B cell (primary cell): ENCODE measurements around the gene APOBEC3H. TPM values are rescaled to one million over a fixed set of nuclear protein-coding genes. Genes with fewer than 3 reads are reported as not detected.

Experiments used
- ATAC-seq: fragments of 200-7000 bp; cut with Tn5 transposase; one replicate; pipeline ENCODE4 v1.10.0; 2021; ENCODE audit warnings: low read depth, mild to moderate bottlenecking, moderate number of reproducible peaks, moderate library complexity
- CTCF ChIA-PET: fragments of 350-600 bp; sonication (Branson Sonifier 250); formaldehyde crosslinking; loops from one replicate; lab custom pipeline; 2021; ENCODE audit warnings: antibody characterized with exemption, inconsistent platforms; lab: Charles Lee
- POLR2A ChIA-PET: fragments of 350-600 bp; sonication (Branson Sonifier 250); formaldehyde crosslinking; loops from one replicate; lab custom pipeline; 2021; ENCODE audit warnings: antibody characterized with exemption; lab: Charles Lee
- DNase-seq: peaks from one replicate; pipeline ENCODE4 v3.0.0; 2013
- H2AFZ ChIP-seq: 2 replicates; pipeline ENCODE4 v1.6.1; 2012; ENCODE audit warnings: mild to moderate bottlenecking, low read depth, low read length; ENCODE audit not compliant: insufficient read depth, poor library complexity, severe bottlenecking
- H3K27ac ChIP-seq, 2 donors: 1 replicate in 1 of 2; 2 replicates in 1 of 2; pipeline ENCODE4 v1.5.1; 2012 to 2013; ENCODE audit warnings: low read length in 2 of 2, mild to moderate bottlenecking in 2 of 2, moderate library complexity in 1 of 2
- H3K27me3 ChIP-seq, 4 experiments: fragments of 200-600 bp in 1 of 4; sonication (generic) in 1 of 4; replicated peaks in 1 of 4; 1 replicate in 2 of 4; 2 replicates in 2 of 4; pipeline versions ENCODE4 v1.6.1 to v1.7.0; 2013 to 2016; ENCODE audit warnings: low read length in 3 of 4, mild to moderate bottlenecking in 2 of 4, mixed read lengths in 1 of 4, moderate library complexity in 1 of 4; ENCODE audit not compliant: insufficient read depth in 4 of 4, control insufficient read depth in 3 of 4; ENCODE audit errors: control extremely low read depth in 1 of 4
- H3K36me3 ChIP-seq, 2 experiments: replicated peaks in 1 of 2; 1 replicate in 1 of 2; 2 replicates in 1 of 2; pipeline versions ENCODE4 v1.6.1 to v1.7.1; 2013; ENCODE audit warnings: low read length in 1 of 2; ENCODE audit not compliant: insufficient read depth in 2 of 2, control insufficient read depth in 1 of 2; ENCODE audit errors: control extremely low read depth in 1 of 2, extremely low read depth in 1 of 2
- H3K4me1 ChIP-seq, 2 donors: fragments of 200-600 bp in 1 of 2; sonication (generic) in 1 of 2; 1 replicate in 1 of 2; 2 replicates in 1 of 2; pipeline versions ENCODE4 v1.5.1 to v1.6.1; 2013 to 2017; ENCODE audit warnings: low read length in 2 of 2; ENCODE audit not compliant: control insufficient read depth in 2 of 2, insufficient read depth in 2 of 2
- H3K4me2 ChIP-seq: replicated peaks from 2 replicates; pipeline ENCODE3; 2012; ENCODE audit warnings: mild to moderate bottlenecking, low read depth, low read length; ENCODE audit not compliant: poor library complexity, severe bottlenecking
- H3K4me3 ChIP-seq, 5 experiments: fragments of 200-600 bp in 1 of 5; sonication (generic) in 1 of 5; 1 replicate in 3 of 5; 2 replicates in 2 of 5; pipeline versions ENCODE4 v1.5.1 to v1.7.0; 2011 to 2016; ENCODE audit warnings: low read length in 4 of 5, mild to moderate bottlenecking in 4 of 5, low read depth in 2 of 5, control low read depth in 1 of 5, moderate library complexity in 1 of 5; ENCODE audit not compliant: insufficient read depth in 1 of 5; ENCODE audit errors: control extremely low read depth in 1 of 5, extremely low read depth in 1 of 5
- H3K79me2 ChIP-seq: fragments of 200-600 bp; sonication (generic); one replicate; pipeline ENCODE4 v1.6.0; 2016; ENCODE audit warnings: low read length; ENCODE audit not compliant: control insufficient read depth, insufficient read depth
- H3K9ac ChIP-seq: fragments of 200-600 bp; sonication (generic); 2 replicates; pipeline ENCODE4 v1.6.1; 2017; ENCODE audit warnings: mild to moderate bottlenecking, low read length, moderate library complexity
- H3K9me3 ChIP-seq, 3 donors: one replicate each; pipeline versions ENCODE4 v1.6.1 to v1.7.1; 2013; ENCODE audit warnings: low read length in 2 of 3; ENCODE audit not compliant: control insufficient read depth in 2 of 3, insufficient read depth in 1 of 3; ENCODE audit errors: control extremely low read depth in 1 of 3
- H4K20me1 ChIP-seq: 2 replicates; pipeline ENCODE4 v1.6.0; 2012; ENCODE audit warnings: mild to moderate bottlenecking, low read length; ENCODE audit not compliant: insufficient read depth, control insufficient read depth, poor library complexity, severe bottlenecking
- H3K27ac Mint-ChIP-seq: one replicate; pipeline ENCODE4 v1.8.0; 2021; ENCODE audit warnings: mixed read lengths
- H3K27me3 Mint-ChIP-seq: one replicate; pipeline ENCODE4 v1.8.0; 2021; ENCODE audit warnings: mixed read lengths
- H3K4me1 Mint-ChIP-seq: one replicate; pipeline ENCODE4 v1.8.0; 2021; ENCODE audit warnings: mixed read lengths
- H3K4me3 Mint-ChIP-seq: one replicate; pipeline ENCODE4 v1.8.0; 2021; ENCODE audit warnings: mixed read lengths
- H3K9me3 Mint-ChIP-seq: one replicate; pipeline ENCODE4 v1.8.0; 2022; ENCODE audit warnings: mixed read lengths; ENCODE audit not compliant: insufficient read depth
- CTCF ChIP-seq: fragments of 200-600 bp; IDR thresholded peaks from one replicate; pipeline ENCODE4 v1.8.0; 2022; ENCODE audit warnings: antibody characterized with exemption, mild to moderate bottlenecking
- EZH2 ChIP-seq: IDR thresholded peaks from 2 replicates; pipeline ENCODE4 v1.6.1; 2012; ENCODE audit warnings: borderline replicate concordance, low read depth, mild to moderate bottlenecking, moderate library complexity, low read length; ENCODE audit not compliant: insufficient read depth, poor library complexity, severe bottlenecking
- WGBS: methylation state at CpG from one replicate; pipeline ENCODE4 v1.1.5; 2013; ENCODE audit warnings: missing lambda C conversion rate; ENCODE audit not compliant: insufficient coverage; 5-methylcytosine and 5-hydroxymethylcytosine counted together
- intact Hi-C: fragments of 100-400 bp; cut with micrococcal nuclease; formaldehyde crosslinking; loops from one replicate; pipeline ENCODE4 v1.10.0; 2022
- polyA plus RNA-seq: library from polyadenylated mRNA; depleted of rRNA; stranded (reverse); fragments of >200 nt; gene quantifications from 2 replicates; pipeline ENCODE4 v1.2.3, GENCODE V29; 2012
- total RNA-seq, 2 donors: library from RNA; stranded (reverse); fragments of 120-200 nt in 1 of 2; gene quantifications; 1 replicate in 1 of 2; 2 replicates in 1 of 2; pipeline versions ENCODE4 v1.2.3 to v1.2.4, GENCODE V29; 2013 to 2022

APOBEC3H gene
- total and polyA plus RNA-seq, 2 donors (not counting 1 experiment from before 2014, with no cell fraction given): 0.59 to 1.4 TPM

- 94% methylated on average over 17 of the region's 17 CpGs for WGBS
- TF ChIP-seq CTCF (no peak), EZH2 (no peak)
- ATAC-seq: no peak
- POLR2A ChIA-PET: interaction anchor here (0.6 kb wide), 1 partner anchor 54 kb away, joined by 3 read pairs; no protein-coding TSS in a partner anchor
- H3K36me3 ChIP-seq: peaks cover 0 to 32% of the 10 kb centered on the region in 2 experiments
- H3K9ac ChIP-seq: no peak overlapping the region
- no peak overlapping the region for H3K27ac ChIP-seq
- H3K79me2 ChIP-seq: peaks cover 7% of the 10 kb centered on the region
- peaks cover 56% of the 10 kb centered on the region for H4K20me1 ChIP-seq
- H3K4me1 Mint-ChIP-seq: no peaks in the 10 kb centered on the region
- H3K27ac Mint-ChIP-seq: no peak overlapping the region
- no peaks in the 10 kb centered on the region for H3K27me3 ChIP-seq
- no peak for DNase-seq
- no peak overlapping the region for H3K4me3 ChIP-seq
- intact Hi-C loops: no loop called here
- CTCF ChIA-PET: interaction anchor here (1.3 to 2.4 kb wide), 4 partner anchors 15 to 183 kb away, joined by 3 to 9 read pairs (median 5); no protein-coding TSS in a partner anchor
- no peak overlapping the region for H2AFZ ChIP-seq
- H3K4me3 Mint-ChIP-seq: no peak overlapping the region
- no peaks in the 10 kb centered on the region for H3K9me3 Mint-ChIP-seq
- no peak overlapping the region for H3K4me2 ChIP-seq
- H3K4me1 ChIP-seq: no peaks in the 10 kb centered on the region
- no peaks in the 10 kb centered on the region for H3K27me3 Mint-ChIP-seq
- H3K9me3 ChIP-seq: no peaks in the 10 kb centered on the region
Observed at GRCh38 chr22:39133871-39134270, 36.8 kb downstream of the APOBEC3H start.

- H3K27me3 ChIP-seq: no peaks in the 10 kb centered on the region
- DNase-seq (no peak), ATAC-seq (no peak)
- ChIA-PET CTCF (interaction anchor here (1.0 to 2.4 kb wide), 8 partner anchors 14 to 395 kb away, joined by 3 to 9 read pairs (median 5); no protein-coding TSS in a partner anchor), POLR2A (no interaction called here)
- H3K36me3 ChIP-seq: peaks cover 0 to 32% of the 10 kb centered on the region in 2 experiments
- intact Hi-C loops: no loop called here
- H3K4me1 Mint-ChIP-seq: no peaks in the 10 kb centered on the region
- H3K4me2 ChIP-seq: no peak overlapping the region
- H3K27ac Mint-ChIP-seq: no peak overlapping the region
- H3K9me3 ChIP-seq: no peaks in the 10 kb centered on the region
- H3K4me3 Mint-ChIP-seq: no peak overlapping the region
- H3K4me3 ChIP-seq: no peak overlapping the region
- no peak overlapping the region for H2AFZ ChIP-seq
- no peaks in the 10 kb centered on the region for H3K27me3 Mint-ChIP-seq
- H3K9ac ChIP-seq: no peak overlapping the region
- H3K79me2 ChIP-seq: peaks cover 7% of the 10 kb centered on the region
- H3K9me3 Mint-ChIP-seq: no peaks in the 10 kb centered on the region
- H3K27ac ChIP-seq: no peak overlapping the region
- no peaks in the 10 kb centered on the region for H3K4me1 ChIP-seq
- no peak for TF ChIP-seq EZH2
- no peak for TF ChIP-seq CTCF
- H4K20me1 ChIP-seq: peaks cover 56% of the 10 kb centered on the region
- 96% methylated on average over 28 of the region's 35 CpGs for WGBS
Observed at GRCh38 chr22:39134366-39135091, 37.5 kb downstream of the APOBEC3H start.
